Kasumi-1 (cell line): ENCODE measurements around the gene TNS3.

Experiments used
- DNase-seq, 2 experiments: peaks; one replicate each; lab custom pipeline; 2025; lab: John Stamatoyannopoulos, UW

TNS3 gene

GRCh38 chr7:47506382-47507339 lies 75.2 kb downstream of the TNS3 start:
- no peak for DNase-seq

GRCh38 chr7:47505312-47506007 lies 76.5 kb downstream of the TNS3 start:
- peak; percentile 9 to 26 for DNase-seq

GRCh38 chr7:47504551-47505311 lies 77.2 kb downstream of the TNS3 start:
- DNase-seq = no peak

GRCh38 chr7:47503281-47503680 lies 78.6 kb downstream of the TNS3 start:
- no peak for DNase-seq

- no peak for DNase-seq
Observed at GRCh38 chr7:47502240-47502877, 79.6 kb downstream of the TNS3 start.

GRCh38 chr7:47501406-47501805 lies 80.5 kb downstream of the TNS3 start:
- DNase-seq = no peak

GRCh38 chr7:47500103-47500563 lies 81.8 kb downstream of the TNS3 start:
- DNase-seq = no peak

- DNase-seq = no peak
Observed at GRCh38 chr7:47498229-47499056, 83.5 kb downstream of the TNS3 start.

GRCh38 chr7:47497367-47498096 lies 84.4 kb downstream of the TNS3 start:
- peak; percentile 58 to 63 for DNase-seq

- no peak for DNase-seq
Observed at GRCh38 chr7:47496666-47497065, 85.2 kb downstream of the TNS3 start.

GRCh38 chr7:47496056-47496665 lies 85.8 kb downstream of the TNS3 start:
- no peak for DNase-seq

GRCh38 chr7:47493976-47494911 lies 87.7 kb downstream of the TNS3 start:
- peak; percentile 63 to 64 for DNase-seq

- no peak for DNase-seq
Observed at GRCh38 chr7:47492716-47493325, 89.1 kb downstream of the TNS3 start.

GRCh38 chr7:47490501-47491265 lies 91.2 kb downstream of the TNS3 start:
- DNase-seq = no peak

- DNase-seq = no peak
Observed at GRCh38 chr7:47489624-47490023, 92.3 kb downstream of the TNS3 start.

GRCh38 chr7:47488969-47489342 lies 93.0 kb downstream of the TNS3 start:
- no peak for DNase-seq

GRCh38 chr7:47488201-47488968 lies 93.5 kb downstream of the TNS3 start:
- no peak for DNase-seq
